TTC549 (cell line): ENCODE measurements around the gene COMMD9.

ENCODE experiments used
- FAIRE-seq: peaks from 2 replicates; lab custom pipeline; 2012; peaks lifted over from hg19 to GRCh38; lab: Jason Lieb, UNC

Gene COMMD9

DNA sequence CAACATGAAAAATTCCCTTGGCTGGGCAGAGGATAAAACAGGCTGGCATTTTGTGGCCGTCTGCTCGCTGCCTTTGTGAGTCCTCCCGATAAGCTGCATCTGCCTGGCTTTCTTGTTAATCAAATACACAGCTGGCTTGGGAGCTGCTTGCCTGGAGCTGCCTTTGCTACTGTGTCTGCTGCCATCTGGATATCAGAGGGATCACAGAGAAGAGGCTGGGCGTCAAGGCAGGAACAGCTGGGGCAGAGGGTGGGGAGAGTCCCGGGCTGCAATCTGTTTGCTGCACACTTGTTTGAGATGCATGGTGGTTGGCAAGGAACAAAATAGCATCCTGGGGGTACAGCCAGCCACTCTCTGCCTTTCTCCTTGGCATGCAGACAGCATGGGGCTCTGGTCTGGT lies 36.0 kb downstream of the COMMD9 start:
- FAIRE-seq, result no peak

DNA sequence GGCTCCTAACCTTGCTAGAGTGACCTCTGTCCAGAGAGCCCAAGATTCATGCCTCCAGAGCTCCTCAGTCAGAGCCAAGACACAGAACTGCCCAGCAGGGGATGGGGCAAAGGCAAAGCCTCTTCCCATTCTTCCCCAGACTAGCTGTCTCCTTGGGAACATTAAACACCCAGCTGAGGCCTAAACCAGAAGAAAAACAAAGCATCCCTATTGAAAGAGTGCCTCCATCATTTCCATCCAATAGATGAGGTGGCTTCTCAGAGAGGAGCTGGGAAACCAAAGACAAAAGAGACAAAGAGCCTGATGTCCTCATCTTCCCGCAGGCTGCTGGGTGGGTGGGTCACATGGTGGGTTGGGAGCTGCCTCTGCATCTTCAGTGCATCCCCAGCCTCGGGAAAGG lies 37.4 kb downstream of the COMMD9 start:
- no peak for FAIRE-seq

DNA sequence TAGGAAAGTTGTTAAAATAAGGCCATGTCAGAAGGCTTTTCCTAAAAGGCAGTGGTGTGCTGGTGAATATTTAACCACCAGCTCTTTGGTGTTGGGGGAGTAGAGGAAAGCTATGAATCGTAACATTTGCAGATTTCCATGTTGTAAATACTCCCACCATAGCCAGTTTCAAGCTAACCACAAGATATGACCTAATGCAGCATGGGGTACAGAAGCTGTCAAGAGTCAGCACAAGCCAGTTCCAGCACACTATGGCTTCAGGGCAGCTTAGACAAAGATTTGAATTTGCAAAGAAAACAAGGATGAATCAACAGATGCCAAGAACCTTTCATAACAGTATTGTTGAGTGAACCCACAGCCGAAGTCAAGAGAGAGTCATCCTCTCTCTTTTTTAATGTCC lies 40.0 kb downstream of the COMMD9 start:
- no peak for FAIRE-seq

DNA sequence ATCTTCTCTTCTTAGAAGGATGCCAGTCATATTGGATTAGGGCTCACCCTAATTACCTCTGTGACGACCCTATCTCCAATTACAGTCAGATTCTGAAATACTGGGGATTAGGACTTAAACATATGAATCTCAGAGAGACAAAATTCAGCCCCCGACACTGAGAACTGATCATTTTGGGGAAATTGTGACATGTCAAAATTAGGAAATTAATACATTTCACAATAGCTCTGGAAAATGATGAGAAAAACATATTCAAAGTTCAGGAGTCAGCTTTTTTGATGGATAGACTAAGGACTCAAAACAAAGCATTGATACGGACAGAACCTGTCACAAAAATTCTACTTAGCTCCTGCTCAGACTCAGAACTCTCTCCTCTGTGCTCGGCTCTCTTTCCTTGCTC lies 40.8 kb downstream of the COMMD9 start:
- no peak for FAIRE-seq

DNA sequence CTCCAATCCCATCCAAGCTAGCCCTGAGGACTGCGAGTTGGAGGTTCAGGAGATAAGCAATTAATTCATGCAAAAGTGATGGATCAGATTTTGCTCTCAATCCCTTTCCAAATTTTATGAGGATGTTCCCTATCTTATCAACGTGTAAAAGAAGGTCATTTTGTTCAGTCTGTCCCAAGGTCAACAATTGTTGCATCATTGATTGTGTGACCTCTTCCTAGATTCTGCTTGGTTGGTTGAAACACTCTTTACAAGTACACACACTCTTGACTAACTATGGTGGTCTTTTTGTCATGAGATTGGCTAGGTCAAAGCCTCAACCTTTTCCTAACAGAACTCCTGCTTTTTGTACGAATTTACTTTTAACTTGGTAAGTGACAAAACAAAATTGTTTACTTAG lies 41.7 kb downstream of the COMMD9 start:
- FAIRE-seq, result no peak

DNA sequence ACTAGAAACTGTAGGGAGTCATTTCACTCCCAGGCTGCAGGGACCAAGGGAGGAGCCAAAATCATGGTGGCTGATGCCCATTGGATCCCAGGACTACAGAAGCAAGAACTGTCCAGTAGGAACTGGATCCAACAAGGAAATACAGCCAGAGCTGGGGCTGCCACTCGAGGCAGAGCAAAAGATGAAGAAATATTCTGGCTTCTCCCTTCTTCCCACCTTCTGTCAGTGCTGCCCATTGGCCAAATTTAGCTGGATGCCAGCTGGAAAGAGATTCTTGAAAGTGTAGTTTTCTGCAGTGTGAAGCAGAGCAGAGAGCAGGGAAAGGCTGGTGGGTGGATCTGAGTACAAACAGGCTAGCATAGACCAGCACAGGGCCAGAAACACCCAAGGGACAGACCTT lies 45.6 kb downstream of the COMMD9 start:
- no peak for FAIRE-seq

DNA sequence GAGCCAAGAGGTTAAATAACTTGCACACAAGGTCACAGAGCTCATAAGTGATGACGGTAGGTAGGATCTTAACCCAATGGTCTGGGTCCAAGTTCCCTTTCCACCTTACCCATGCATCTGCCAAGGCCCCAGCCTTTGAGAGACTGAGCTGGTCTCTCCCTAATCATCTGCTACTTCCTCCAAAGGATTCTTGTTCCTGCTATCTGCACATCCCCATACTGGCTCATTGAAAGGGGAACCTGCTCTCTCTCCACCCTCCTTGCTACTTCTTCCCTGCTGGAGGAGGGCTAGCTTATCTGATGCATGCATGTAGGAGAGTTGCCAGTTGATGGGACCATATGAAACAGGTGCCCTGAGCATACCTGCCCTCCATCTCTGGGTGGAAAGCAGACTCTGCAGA lies 47.7 kb downstream of the COMMD9 start:
- no peak for FAIRE-seq

DNA sequence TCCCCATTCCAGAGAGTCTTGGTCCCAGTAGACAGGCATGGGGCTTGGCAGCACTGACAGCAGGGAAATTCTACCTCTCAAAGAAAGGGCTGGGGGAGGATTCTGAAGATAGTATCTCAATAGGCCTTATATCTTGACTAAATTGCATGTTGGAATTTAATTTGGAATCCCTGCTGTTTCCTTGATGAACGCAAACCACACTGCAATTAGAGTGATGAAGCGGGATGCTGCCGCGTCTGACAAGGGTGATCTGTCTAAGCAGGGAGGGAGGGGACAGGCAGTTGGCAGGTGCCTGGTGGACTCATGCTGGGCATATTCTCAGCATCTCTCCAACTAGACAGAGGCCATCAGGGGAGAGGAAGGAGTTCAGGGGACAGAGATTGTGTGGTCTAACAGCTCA lies 48.4 kb downstream of the COMMD9 start:
- FAIRE-seq, result no peak

DNA sequence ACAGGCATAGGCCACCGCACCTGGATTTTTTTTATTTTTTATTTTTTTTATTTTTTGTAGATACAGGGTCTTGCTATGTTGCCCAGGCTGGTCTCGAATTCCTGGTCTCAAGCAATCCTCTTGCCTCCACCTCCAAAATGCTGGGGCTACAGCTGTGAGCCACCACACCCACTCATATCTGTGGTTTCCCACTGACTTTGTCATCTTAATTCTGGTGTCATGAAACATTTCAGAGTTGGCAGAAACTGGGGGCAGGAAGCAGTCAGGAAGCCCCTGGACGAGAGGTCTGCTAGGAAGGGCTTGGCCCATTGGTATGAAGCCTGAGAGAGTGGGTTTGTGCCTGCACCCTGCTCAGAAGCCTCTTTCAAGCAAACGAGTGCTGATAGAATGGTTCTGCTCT lies 49.1 kb downstream of the COMMD9 start:
- no peak for FAIRE-seq

DNA sequence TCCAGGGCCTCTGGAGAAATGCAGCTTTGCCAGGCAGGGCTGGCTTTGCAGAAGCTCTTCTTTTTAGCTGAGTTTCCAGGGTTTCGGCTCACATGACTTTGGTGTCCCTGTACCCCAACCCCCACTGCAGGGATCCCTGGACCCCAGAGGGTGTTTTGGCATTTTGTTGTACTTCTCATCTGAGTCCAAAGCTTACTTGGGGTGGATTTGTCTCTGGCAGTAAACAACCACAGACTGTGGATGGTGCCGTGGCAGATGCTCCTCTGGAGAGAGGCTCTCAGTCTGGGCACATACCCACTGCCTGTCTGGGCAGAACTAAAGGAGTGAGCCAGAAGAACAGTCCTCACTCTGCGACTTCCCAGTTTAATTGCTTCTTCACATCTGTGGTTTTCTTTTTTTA lies 49.6 kb downstream of the COMMD9 start:
- FAIRE-seq, result no peak

DNA sequence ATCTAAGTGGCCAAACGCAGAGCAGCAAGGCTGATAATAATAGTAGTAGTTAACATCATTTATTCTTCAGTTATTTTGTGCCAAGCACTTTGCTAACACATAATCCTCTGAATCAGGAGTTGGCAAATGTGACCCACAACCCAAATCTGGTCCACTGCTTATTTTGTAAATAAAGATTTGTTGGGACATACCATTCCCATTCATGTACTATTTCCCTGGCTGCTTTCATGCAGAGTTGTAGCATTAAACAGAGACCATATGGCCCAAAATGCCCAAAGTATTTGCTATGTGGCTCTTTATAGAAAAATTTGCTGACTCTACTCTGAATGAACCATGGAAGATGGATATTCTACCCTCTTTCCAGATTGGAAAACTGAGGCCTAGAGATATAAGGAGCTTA lies 50.3 kb downstream of the COMMD9 start:
- FAIRE-seq, result no peak

DNA sequence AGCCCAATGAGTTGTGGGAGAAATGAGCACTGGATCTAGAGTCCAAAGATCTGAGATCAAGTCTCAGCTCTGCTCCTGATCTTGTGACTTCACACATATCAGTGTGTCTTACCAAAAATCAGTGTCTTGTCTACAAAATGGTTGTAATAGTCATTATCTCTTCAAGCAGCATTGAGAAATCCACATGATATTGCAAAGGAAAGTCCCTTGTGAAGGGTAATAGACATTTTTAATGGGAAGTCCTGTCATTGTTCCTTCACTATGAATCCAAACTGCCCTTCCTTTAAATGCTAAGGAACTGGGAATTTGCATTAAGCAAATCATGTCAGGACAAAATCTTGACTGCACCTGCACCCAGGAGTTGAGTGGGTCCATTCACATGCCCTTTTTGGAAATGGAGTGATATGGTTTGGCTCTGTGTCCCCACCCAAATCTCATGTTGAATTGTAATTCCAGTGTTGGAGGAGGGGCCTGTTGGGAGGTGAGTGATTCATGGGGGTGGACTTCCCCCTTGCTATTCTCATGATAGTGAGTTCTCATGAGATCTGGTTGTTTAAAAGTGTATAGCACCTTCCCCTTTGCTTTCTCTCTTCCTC lies 51.1 kb downstream of the COMMD9 start:
- no peak for FAIRE-seq

DNA sequence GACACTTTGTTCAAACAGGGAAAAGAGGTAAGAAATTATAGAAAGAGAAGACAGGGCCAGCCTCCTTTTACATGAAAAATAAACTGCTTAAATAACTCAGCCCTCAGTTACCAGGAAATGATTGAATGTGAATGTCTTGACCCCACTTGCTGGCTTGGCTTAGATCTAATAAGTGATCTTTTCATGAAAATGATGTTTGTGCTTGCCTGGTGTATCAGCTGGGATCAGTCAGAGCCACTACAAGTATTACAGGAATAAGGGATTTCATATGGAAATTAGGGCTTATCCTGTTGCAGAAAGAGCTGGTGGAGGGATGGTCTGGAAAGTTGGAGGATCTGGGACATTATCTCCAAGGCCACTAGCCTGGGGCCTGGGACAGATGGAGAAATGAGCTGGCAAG lies 51.8 kb downstream of the COMMD9 start:
- FAIRE-seq, result no peak

DNA sequence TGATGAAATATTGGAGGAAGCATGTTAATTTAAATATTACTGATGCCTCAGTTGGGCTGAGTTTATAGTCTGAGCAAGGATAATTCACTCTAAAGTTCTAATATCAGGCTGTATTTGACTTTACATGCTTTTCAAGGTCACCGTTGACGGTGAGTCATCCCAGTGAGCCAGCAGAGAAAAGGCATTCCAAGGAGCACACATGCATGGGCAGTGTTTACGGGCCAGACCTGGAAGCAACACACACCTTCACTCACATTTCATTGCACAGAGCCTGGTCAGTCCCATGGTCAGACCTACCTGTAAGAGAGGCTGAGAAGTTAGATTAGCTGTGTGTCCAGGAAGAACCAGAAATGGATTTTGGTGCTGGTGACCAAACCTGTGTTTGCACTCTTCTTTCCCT lies 53.5 kb downstream of the COMMD9 start:
- FAIRE-seq, result no peak

DNA sequence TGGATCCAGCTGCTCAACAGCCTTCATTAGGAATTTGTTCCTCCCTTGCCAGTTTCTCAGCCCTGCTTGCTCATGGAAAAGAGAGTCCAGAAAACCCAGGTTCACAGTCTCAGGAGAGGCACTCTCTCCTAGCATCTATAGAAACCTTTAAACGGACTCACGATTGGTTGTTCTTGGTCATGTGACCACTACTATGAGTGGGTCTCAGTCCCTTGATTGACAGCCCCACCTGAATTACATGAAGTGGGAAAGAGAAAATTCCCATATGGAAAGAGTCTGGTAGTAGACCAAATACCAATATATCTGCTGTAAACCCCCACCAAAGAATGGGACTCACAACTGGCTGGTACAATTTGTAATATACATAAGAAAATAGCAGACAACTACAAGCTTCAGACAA lies 54.4 kb downstream of the COMMD9 start:
- no peak for FAIRE-seq

DNA sequence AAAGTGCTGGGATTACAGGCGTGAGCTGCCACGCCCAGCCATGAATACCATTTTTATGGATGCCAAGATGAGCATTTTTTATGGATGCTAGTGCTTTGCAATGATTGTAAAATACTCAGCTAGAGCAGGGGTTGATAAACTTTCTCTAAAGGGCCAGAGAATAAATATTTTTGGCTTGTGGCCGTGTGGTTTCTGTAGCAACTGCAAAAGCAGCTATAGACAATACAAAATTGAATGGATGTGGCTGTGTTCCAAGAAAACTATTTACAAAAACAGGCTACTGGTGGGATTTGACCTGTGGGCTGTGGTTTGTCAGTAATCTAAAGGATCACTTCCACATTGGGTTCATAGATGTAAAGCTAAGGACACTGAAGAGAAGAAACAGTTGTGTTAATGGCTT lies 56.0 kb downstream of the COMMD9 start:
- no peak for FAIRE-seq

DNA sequence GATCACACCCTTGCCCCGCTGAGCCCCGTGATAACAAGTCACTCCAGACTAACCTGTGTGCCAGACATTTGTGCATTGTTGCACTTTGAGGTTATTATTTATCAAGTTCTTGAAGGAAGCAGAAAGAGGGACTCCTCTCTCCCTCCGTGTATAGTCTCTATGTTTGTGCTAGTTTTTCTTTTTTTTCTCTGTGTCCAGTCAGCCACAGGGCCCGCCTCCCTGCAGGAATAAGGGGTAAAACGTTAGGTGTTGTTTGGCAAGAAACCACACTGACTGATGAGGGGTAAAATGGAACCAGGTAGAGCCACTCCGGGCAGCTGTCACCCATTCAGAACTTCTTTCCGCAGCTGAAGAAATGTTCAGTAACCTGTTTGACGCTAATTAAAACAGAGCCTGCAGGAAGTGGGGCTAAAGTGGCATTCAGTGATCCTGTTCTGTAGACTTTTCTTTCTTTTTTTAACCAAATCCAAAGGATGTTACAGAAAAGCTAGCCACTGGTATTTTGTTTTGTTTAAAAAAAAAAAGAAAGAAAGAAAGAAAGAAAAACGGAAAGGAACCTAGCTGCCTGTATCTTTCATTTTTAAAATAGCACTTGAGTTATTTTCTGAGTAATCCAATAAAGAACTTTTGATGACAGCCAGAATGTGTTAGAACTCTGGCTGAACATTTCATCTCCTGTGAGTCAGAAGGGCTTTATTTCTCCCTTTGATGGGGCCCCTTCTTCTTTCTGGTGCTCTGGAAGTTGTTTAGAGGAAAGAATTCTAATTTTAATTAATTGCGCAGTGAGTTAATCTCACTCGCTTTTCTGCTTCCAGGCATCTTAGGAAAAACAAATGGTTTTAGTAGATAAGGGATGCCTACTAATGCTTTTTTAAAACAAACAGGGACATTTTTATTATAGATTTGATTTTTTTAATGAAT lies 58.2 kb downstream of the COMMD9 start:
- no peak for FAIRE-seq

DNA sequence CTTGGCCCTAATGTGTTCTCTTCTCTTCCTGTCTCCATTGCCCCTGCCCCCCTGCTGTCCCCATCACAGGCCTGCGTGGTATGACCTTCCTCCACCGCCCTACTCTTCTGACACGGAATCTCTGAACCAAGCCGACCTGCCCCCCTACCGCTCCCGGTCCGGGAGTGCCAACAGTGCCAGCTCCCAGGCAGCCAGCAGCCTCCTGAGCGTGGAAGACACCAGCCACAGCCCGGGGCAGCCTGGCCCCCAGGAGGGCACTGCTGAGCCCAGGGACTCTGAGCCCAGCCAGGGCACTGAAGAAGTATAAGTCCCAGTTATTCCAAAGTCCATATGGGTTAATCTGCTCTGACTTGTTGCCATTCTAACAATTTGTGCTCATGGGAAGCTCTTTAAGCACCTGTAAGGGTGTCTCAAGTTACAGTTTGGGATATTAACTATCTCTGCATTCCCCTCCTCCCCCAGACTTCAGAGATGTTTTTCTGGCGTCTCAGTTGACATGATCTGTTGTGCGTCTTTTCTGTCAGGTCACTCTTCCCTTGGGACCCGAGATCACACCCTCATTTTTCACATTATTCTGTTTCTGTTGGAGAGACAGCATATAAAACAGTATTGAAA lies 60.0 kb downstream of the COMMD9 start:
- no peak for FAIRE-seq

DNA sequence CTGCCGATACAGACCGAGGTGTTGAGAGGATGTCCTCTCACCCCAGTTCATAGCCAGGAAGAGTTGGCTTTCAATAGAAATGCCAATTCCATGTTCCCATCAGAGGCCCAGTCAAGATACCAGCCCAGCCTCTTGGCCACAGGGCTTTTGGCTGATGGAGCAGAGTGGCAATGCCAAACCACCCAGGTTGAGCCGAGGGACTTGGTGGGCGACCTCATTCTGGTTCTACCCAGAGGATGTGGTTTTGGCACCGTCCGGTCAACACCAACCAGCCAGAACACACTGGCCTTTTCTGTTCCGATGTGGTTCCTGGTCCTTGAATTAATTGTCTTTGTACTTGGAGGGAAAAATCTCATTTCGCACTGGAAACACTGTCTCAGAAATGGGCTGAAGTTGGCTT lies 60.5 kb downstream of the COMMD9 start:
- FAIRE-seq, result no peak

DNA sequence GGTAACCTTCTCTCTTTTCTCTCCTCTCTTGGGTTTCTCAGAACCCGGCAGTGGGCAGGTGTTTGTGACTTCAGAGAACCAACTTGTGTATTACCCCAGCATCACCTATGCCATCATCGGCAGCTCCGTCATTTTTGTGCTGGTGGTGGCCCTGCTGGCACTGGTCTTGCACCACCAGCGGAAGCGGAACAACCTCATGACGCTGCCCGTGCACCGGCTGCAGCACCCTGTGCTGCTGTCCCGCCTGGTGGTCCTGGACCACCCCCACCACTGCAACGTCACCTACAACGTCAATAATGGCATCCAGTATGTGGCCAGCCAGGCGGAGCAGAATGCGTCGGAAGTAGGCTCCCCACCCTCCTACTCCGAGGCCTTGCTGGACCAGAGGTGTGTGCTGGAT lies 62.2 kb downstream of the COMMD9 start:
- no peak for FAIRE-seq

DNA sequence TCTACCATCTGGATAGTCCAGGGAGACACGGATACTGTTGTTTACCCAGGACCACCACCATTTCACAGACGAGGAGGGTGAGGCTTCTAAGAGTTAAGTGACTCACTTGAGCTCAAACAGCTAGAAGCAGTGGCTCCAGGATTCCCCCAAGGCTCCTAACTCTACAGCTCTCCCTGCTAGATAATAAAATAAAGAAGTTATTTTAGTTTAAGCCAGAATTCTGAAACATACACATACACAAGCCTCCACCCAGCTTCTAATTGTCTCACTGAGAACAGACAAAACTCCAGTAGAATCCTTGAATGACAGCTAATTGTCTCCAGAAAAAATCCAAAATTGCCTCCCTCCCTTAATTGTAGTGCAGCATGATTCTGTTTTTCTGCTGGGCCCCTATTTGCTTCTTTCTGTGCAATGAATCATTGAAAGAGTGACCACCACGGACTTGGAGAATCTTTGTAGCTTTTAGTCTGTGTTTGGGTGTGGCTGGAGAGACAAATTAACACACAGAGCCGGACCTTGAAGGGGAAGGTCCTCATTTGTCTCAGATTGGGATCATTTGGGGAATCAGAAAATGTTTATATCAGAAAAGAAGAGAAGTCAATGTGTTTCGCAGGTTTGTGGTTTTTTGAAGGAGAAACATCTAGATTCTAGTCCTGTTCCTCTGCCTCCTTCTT lies 64.9 kb downstream of the COMMD9 start:
- no peak for FAIRE-seq

DNA sequence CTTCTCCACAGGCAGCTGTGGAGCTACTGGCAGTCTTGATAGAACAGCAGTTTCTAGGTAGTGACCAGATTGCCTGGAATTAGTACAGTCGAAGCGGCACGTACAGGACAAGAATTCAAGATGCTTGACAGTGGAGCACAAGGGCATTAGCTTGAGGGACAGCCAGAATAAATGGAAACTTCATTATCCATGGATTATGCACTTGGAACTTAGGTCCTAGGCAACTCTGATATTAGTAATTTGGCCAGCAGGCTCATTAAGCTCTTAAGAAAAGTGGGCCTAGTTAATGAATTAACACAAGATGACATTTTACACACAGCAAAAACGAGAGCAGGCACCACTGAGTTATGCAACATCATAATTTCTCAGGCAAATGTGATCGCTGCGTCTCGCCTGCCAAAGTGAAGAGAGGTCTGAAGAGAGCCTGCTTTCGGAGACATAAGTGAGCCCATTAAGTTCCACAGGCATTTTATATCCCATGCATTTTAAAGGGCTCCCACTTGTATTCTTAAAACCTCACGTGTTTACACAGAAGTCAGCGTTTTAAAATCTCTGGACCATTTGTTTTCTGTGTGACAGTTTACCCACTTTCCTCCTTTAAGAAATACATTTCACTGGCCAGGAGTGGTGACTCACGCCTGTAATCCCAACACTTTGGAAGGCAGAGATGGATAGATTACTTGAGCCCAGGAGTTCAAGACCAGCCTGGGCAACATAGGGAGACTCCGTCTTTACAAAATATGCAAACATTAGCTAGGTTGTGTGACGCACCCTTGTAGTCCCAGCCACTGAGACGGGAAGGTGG lies 66.2 kb downstream of the COMMD9 start:
- FAIRE-seq, result no peak
